ENCODE results near the gene CLRN3.
A peak's percentile ranks its signal among the peaks of the same experiment; 100 is the strongest.

The CLRN3 gene

DNA sequence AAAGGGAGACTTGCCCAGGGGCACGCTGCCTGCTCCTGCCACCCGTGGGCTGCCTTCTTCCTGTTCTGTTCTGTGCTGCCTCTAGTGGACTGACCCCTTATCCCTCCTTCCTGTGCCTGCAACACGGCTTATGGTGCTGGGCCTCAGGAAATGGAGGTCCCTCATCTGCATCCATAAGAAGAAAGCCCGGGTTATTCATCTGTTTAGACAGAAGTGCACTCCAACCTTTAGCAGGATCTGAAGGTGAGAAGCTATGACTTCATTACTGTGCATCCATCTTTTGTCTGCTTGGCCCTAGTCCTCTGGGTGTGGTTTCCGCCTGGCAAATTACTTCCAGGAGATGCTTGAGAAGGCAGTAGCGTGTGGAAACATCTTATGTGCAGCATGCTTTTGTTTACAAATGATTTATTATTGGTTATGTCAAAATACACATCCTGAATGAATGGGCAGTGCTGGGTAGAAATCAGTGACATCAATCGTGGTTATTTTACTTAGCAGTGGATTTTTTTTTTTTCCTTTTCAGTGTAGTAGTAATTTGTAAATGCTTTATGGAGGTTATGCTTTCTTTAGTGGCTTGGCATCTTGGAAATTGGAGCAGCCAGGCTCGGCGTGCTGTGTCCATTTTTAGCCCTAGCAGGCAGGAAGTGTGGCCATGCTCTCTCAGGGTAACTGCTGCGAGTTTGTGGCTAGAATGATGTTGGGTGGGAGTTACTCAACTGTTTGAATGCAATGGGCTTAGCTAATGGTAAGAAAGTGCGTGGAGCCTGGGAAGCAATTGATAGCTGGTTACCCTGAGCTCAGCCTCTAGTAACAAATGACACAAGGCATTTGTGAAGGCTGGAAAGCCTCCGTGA lies 26.9 kb upstream of the CLRN3 start:
- no peaks in the 10 kb centered on the region for H3K27me3 ChIP-seq (ENCODE audit: control insufficient read depth in 1 of 2, insufficient read depth in 1 of 2, low read length in 2 of 2)
- H2AFZ ChIP-seq (ENCODE audit: low read depth, low read length): no peak overlapping the region
- H4K91ac ChIP-seq (ENCODE audit: low read length): peak overlapping the region; percentile 90
- H2AK5ac ChIP-seq (ENCODE audit: low read length, severe bottlenecking): no peak overlapping the region
- peak; percentile 98 for DNase-seq
- 30% methylated on average over 12 of the region's 12 CpGs for WGBS
- H3K9me3 ChIP-seq (ENCODE audit: control insufficient read depth, low read length): no peaks in the 10 kb centered on the region
- H3K14ac ChIP-seq (ENCODE audit: low read length in 2 of 2): peak overlapping the region in 1 of 2 experiments; percentile 86
- peaks cover 19% of the 10 kb centered on the region for H3K4me1 ChIP-seq (ENCODE audit: control insufficient read depth, insufficient read depth, low read depth, low read length)
- H3K4me2 ChIP-seq (ENCODE audit: low read length, poor library complexity, severe bottlenecking): no peak overlapping the region
- peaks cover 3% of the 10 kb centered on the region for H3K79me1 ChIP-seq (replicated peaks; ENCODE audit: low read length, poor library complexity, severe bottlenecking)
- peak overlapping the region; percentile 90 to 95 for H3K18ac ChIP-seq (ENCODE audit: low read depth in 1 of 2, low read length in 2 of 2)
- H2BK12ac ChIP-seq (ENCODE audit: low read length in 2 of 2): peak overlapping the region; percentile 78 to 88
- peak overlapping the region; percentile 87 for H2BK120ac ChIP-seq (ENCODE audit: low read depth, low read length)
- no peak overlapping the region for H3K9ac ChIP-seq (ENCODE audit: low read length)
- peak overlapping the region in 1 of 2 experiments; percentile 20 for H3K23ac ChIP-seq (ENCODE audit: low read length in 2 of 2)
- H3K4ac ChIP-seq (ENCODE audit: low read depth in 1 of 2, low read length in 2 of 2): peak overlapping the region in 1 of 2 experiments; percentile 72
- H2BK15ac ChIP-seq (ENCODE audit: low read depth, poor library complexity, severe bottlenecking): no peak overlapping the region
- no peak overlapping the region for H3K27ac ChIP-seq (ENCODE audit: low read length, poor library complexity, severe bottlenecking)
- no peak overlapping the region for H2BK5ac ChIP-seq (ENCODE audit: low read depth, low read length, poor library complexity, severe bottlenecking)
- H3K4me3 ChIP-seq (ENCODE audit: insufficient read depth in 1 of 2, low read depth in 1 of 2, low read length in 2 of 2): no peak overlapping the region
- no peaks in the 10 kb centered on the region for H3K36me3 ChIP-seq (ENCODE audit: control insufficient read depth in 1 of 2, insufficient read depth in 2 of 2, low read depth in 1 of 2, low read length in 2 of 2)
- H4K8ac ChIP-seq (ENCODE audit: low read length): peak overlapping the region; percentile 80

DNA sequence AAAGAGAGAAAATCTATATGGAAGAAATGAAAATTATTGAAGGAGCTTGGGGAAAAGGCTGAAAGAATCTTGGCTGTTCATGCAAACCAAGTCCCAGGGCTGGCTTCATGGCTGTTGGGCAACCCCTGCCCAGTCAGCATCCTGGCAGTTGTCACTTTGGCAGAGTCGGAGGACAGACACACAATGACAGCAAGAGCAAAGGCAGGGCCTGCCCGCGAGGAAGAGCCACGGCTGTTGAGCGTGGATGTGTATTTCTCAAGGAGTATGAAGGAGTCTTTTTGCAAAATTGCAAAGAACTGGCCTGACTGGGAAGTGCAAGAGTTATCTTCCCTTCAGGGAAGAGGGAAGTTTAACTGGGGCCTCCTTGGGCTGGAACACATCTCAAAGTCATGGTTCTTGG lies 25.8 kb upstream of the CLRN3 start:
- no peaks in the 10 kb centered on the region for H3K27me3 ChIP-seq (ENCODE audit: control insufficient read depth in 1 of 2, insufficient read depth in 1 of 2, low read length in 2 of 2)
- peak overlapping the region; percentile 64 for H4K91ac ChIP-seq (ENCODE audit: low read length)
- no peak overlapping the region for H3K23ac ChIP-seq (ENCODE audit: low read length in 2 of 2)
- H2AK5ac ChIP-seq (ENCODE audit: low read length, severe bottlenecking): no peak overlapping the region
- H2BK15ac ChIP-seq (ENCODE audit: low read depth, poor library complexity, severe bottlenecking): no peak overlapping the region
- H3K4ac ChIP-seq (ENCODE audit: low read depth in 1 of 2, low read length in 2 of 2): no peak overlapping the region
- no peaks in the 10 kb centered on the region for H3K36me3 ChIP-seq (ENCODE audit: control insufficient read depth in 1 of 2, insufficient read depth in 2 of 2, low read depth in 1 of 2, low read length in 2 of 2)
- H2BK12ac ChIP-seq (ENCODE audit: low read length in 2 of 2): peak overlapping the region in 1 of 2 experiments; percentile 79
- H3K14ac ChIP-seq (ENCODE audit: low read length in 2 of 2): no peak overlapping the region
- H2AFZ ChIP-seq (ENCODE audit: low read depth, low read length): no peak overlapping the region
- no peak overlapping the region for H3K9ac ChIP-seq (ENCODE audit: low read length)
- no peak overlapping the region for H3K4me2 ChIP-seq (ENCODE audit: low read length, poor library complexity, severe bottlenecking)
- H3K27ac ChIP-seq (ENCODE audit: low read length, poor library complexity, severe bottlenecking): no peak overlapping the region
- 97% methylated on average over 5 of the region's 5 CpGs for WGBS
- no peak for DNase-seq
- H3K79me1 ChIP-seq (replicated peaks; ENCODE audit: low read length, poor library complexity, severe bottlenecking): peaks cover 4% of the 10 kb centered on the region
- H2BK5ac ChIP-seq (ENCODE audit: low read depth, low read length, poor library complexity, severe bottlenecking): no peak overlapping the region
- peak overlapping the region; percentile 34 to 78 for H3K18ac ChIP-seq (ENCODE audit: low read depth in 1 of 2, low read length in 2 of 2)
- no peak overlapping the region for H3K4me3 ChIP-seq (ENCODE audit: insufficient read depth in 1 of 2, low read depth in 1 of 2, low read length in 2 of 2)
- H3K9me3 ChIP-seq (ENCODE audit: control insufficient read depth, low read length): no peaks in the 10 kb centered on the region
- peaks cover 19% of the 10 kb centered on the region for H3K4me1 ChIP-seq (ENCODE audit: control insufficient read depth, insufficient read depth, low read depth, low read length)
- peak overlapping the region; percentile 54 for H2BK120ac ChIP-seq (ENCODE audit: low read depth, low read length)
- H4K8ac ChIP-seq (ENCODE audit: low read length): peak overlapping the region; percentile 87

DNA sequence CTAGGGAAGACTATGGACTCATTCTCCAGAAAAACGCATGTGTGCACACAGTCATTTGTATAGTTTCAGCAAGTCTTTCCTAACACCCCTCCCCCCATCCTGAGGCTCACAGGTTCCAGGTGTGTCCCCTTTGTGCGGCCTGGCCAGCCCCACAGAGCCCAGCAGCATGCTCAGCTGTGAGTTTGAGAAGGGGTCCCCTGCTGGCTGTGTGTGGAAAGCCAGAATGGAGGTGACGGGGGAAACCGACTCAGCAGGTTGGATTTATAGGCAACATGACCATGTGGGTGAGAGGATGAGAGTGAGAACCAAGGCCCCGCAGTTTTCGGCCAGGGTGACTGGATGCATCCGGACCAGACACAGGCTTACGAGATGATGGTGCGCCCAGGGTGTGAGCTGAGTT lies 24.1 kb upstream of the CLRN3 start:
- no peak overlapping the region for H3K9ac ChIP-seq (ENCODE audit: low read length)
- no peak overlapping the region for H3K14ac ChIP-seq (ENCODE audit: low read length in 2 of 2)
- no peaks in the 10 kb centered on the region for H3K9me3 ChIP-seq (ENCODE audit: control insufficient read depth, low read length)
- H3K23ac ChIP-seq (ENCODE audit: low read length in 2 of 2): no peak overlapping the region
- no peaks in the 10 kb centered on the region for H3K27me3 ChIP-seq (ENCODE audit: control insufficient read depth in 1 of 2, insufficient read depth in 1 of 2, low read length in 2 of 2)
- H3K4me1 ChIP-seq (ENCODE audit: control insufficient read depth, insufficient read depth, low read depth, low read length): peaks cover 10% of the 10 kb centered on the region
- H3K36me3 ChIP-seq (ENCODE audit: control insufficient read depth in 1 of 2, insufficient read depth in 2 of 2, low read depth in 1 of 2, low read length in 2 of 2): no peaks in the 10 kb centered on the region
- no peak overlapping the region for H3K4me2 ChIP-seq (ENCODE audit: low read length, poor library complexity, severe bottlenecking)
- H2BK15ac ChIP-seq (ENCODE audit: low read depth, poor library complexity, severe bottlenecking): no peak overlapping the region
- no peak overlapping the region for H4K8ac ChIP-seq (ENCODE audit: low read length)
- H3K18ac ChIP-seq (ENCODE audit: low read depth in 1 of 2, low read length in 2 of 2): no peak overlapping the region
- H3K4me3 ChIP-seq (ENCODE audit: insufficient read depth in 1 of 2, low read depth in 1 of 2, low read length in 2 of 2): no peak overlapping the region
- no peak overlapping the region for H2AK5ac ChIP-seq (ENCODE audit: low read length, severe bottlenecking)
- peak overlapping the region; percentile 59 to 69 for H2BK12ac ChIP-seq (ENCODE audit: low read length in 2 of 2)
- H3K79me1 ChIP-seq (replicated peaks; ENCODE audit: low read length, poor library complexity, severe bottlenecking): peaks cover 10% of the 10 kb centered on the region
- H2AFZ ChIP-seq (ENCODE audit: low read depth, low read length): no peak overlapping the region
- peak overlapping the region in 1 of 2 experiments; percentile 0 for H3K4ac ChIP-seq (ENCODE audit: low read depth in 1 of 2, low read length in 2 of 2)
- no peak overlapping the region for H3K27ac ChIP-seq (ENCODE audit: low read length, poor library complexity, severe bottlenecking)
- H4K91ac ChIP-seq (ENCODE audit: low read length): peak overlapping the region; percentile 64
- H2BK5ac ChIP-seq (ENCODE audit: low read depth, low read length, poor library complexity, severe bottlenecking): no peak overlapping the region
- H2BK120ac ChIP-seq (ENCODE audit: low read depth, low read length): no peak overlapping the region
- DNase-seq: no peak
- 96% methylated on average over 9 of the region's 9 CpGs for WGBS

DNA sequence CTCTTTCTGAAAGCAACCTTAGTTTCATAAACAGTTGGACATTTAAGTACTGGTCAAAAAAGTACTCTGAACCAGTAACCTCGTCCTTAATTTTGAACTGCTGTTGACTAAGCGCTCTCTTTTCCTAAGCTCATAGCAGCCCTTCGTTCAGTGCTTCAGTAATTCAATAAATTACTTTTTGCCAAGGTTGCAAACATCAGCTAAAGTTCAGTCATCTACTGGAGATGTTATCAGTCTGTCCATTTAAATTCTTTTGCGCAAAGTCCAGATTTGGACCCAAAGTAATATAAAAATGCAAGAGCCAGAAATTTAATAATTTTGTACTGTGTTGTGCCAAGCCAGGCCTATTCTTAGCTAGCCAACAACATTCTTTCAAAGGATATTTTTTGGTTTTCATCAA lies 22.6 kb upstream of the CLRN3 start:
- H3K23ac ChIP-seq (ENCODE audit: low read length in 2 of 2): no peak overlapping the region
- no peaks in the 10 kb centered on the region for H3K27me3 ChIP-seq (ENCODE audit: control insufficient read depth in 1 of 2, insufficient read depth in 1 of 2, low read length in 2 of 2)
- H3K18ac ChIP-seq (ENCODE audit: low read depth in 1 of 2, low read length in 2 of 2): no peak overlapping the region
- no peak overlapping the region for H3K14ac ChIP-seq (ENCODE audit: low read length in 2 of 2)
- no peaks in the 10 kb centered on the region for H3K36me3 ChIP-seq (ENCODE audit: control insufficient read depth in 1 of 2, insufficient read depth in 2 of 2, low read depth in 1 of 2, low read length in 2 of 2)
- H3K79me1 ChIP-seq (replicated peaks; ENCODE audit: low read length, poor library complexity, severe bottlenecking): peaks cover 8% of the 10 kb centered on the region
- H4K91ac ChIP-seq (ENCODE audit: low read length): no peak overlapping the region
- no peak for DNase-seq
- WGBS: 92% methylated on average over 4 of the region's 4 CpGs
- H4K8ac ChIP-seq (ENCODE audit: low read length): no peak overlapping the region
- no peak overlapping the region for H2BK120ac ChIP-seq (ENCODE audit: low read depth, low read length)
- H2BK5ac ChIP-seq (ENCODE audit: low read depth, low read length, poor library complexity, severe bottlenecking): no peak overlapping the region
- H3K4ac ChIP-seq (ENCODE audit: low read depth in 1 of 2, low read length in 2 of 2): no peak overlapping the region
- H2BK15ac ChIP-seq (ENCODE audit: low read depth, poor library complexity, severe bottlenecking): no peak overlapping the region
- H2AK5ac ChIP-seq (ENCODE audit: low read length, severe bottlenecking): no peak overlapping the region
- no peak overlapping the region for H3K27ac ChIP-seq (ENCODE audit: low read length, poor library complexity, severe bottlenecking)
- H2BK12ac ChIP-seq (ENCODE audit: low read length in 2 of 2): no peak overlapping the region
- no peak overlapping the region for H3K4me3 ChIP-seq (ENCODE audit: insufficient read depth in 1 of 2, low read depth in 1 of 2, low read length in 2 of 2)
- peaks cover 9% of the 10 kb centered on the region for H3K4me1 ChIP-seq (ENCODE audit: control insufficient read depth, insufficient read depth, low read depth, low read length)
- no peak overlapping the region for H3K4me2 ChIP-seq (ENCODE audit: low read length, poor library complexity, severe bottlenecking)
- no peaks in the 10 kb centered on the region for H3K9me3 ChIP-seq (ENCODE audit: control insufficient read depth, low read length)
- H2AFZ ChIP-seq (ENCODE audit: low read depth, low read length): no peak overlapping the region
- no peak overlapping the region for H3K9ac ChIP-seq (ENCODE audit: low read length)
